ENCODE measurements around the gene DHRS13.
"Not testable (repeated sequence)": the region's sequence is repeated elsewhere in the genome, so short reads cannot be mapped to it uniquely, and the experiment has no call there.

DHRS13 gene

GRCh38 chr17:28906706-28907438, 4.0 kb upstream of the DHRS13 start:
- Histone ChIP-seq H3K4me1 (no peaks in the 10 kb centered on the region), H2AFZ (no peak overlapping the region), H3K27me3 (ENCODE audit: control insufficient read depth, insufficient read depth, low read length) (no peaks in the 10 kb centered on the region), H3K36me3 (ENCODE audit: control insufficient read depth, insufficient read depth, low read length) (no peaks in the 10 kb centered on the region), H3K4me2 (ENCODE audit: low read length) (no peak overlapping the region), H3K9me3 (ENCODE audit: control insufficient read depth, low read length) (no peaks in the 10 kb centered on the region), H3K27ac (no peak overlapping the region), H3K9ac (no peak overlapping the region), H3K4me3 (ENCODE audit: low read depth, low read length) (no peak overlapping the region), H3K79me2 (peaks cover 6% of the 10 kb centered on the region)
- TF ChIP-seq, protein P1, sequence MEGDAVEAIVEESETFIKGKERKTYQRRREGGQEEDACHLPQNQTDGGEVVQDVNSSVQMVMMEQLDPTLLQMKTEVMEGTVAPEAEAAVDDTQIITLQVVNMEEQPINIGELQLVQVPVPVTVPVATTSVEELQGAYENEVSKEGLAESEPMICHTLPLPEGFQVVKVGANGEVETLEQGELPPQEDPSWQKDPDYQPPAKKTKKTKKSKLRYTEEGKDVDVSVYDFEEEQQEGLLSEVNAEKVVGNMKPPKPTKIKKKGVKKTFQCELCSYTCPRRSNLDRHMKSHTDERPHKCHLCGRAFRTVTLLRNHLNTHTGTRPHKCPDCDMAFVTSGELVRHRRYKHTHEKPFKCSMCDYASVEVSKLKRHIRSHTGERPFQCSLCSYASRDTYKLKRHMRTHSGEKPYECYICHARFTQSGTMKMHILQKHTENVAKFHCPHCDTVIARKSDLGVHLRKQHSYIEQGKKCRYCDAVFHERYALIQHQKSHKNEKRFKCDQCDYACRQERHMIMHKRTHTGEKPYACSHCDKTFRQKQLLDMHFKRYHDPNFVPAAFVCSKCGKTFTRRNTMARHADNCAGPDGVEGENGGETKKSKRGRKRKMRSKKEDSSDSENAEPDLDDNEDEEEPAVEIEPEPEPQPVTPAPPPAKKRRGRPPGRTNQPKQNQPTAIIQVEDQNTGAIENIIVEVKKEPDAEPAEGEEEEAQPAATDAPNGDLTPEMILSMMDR (IDR thresholded peaks at IDR 0.05): no peak

DNA sequence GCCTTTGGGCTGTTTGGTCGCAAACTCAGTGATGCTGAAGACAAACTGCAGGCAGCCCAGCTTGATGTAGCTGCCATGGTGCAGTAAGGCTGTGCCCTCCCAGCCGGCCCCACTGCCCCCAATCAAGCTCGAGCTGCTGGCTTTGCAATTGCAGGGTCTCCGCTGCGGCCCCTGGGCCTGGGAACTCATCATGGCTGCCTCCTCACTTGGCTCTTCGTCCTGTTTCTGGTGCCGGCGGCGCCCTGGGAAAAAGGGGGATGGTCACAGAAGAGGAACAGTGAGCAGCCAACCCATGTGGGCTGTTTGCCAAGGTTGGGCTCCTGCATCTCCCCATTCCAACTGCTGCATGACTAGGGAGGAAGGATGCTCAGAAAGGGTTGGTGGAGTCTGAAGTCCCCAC, 3.4 kb upstream of the DHRS13 start:
- Histone ChIP-seq H2AFZ (no peak overlapping the region), H3K4me2 (ENCODE audit: low read length) (no peak overlapping the region), H3K9me3 (ENCODE audit: control insufficient read depth, low read length) (no peaks in the 10 kb centered on the region), H3K9ac (no peak overlapping the region), H3K27me3 (ENCODE audit: control insufficient read depth, insufficient read depth, low read length) (no peaks in the 10 kb centered on the region), H3K79me2 (peaks cover 6% of the 10 kb centered on the region), H3K27ac (no peak overlapping the region), H3K4me1 (peaks cover 2% of the 10 kb centered on the region), H3K36me3 (ENCODE audit: control insufficient read depth, insufficient read depth, low read length) (no peaks in the 10 kb centered on the region), H3K4me3 (ENCODE audit: low read depth, low read length) (no peak overlapping the region)
- TF ChIP-seq, protein P1 (IDR thresholded peaks at IDR 0.05): no peak

GRCh38 chr17:28904800-28905199, 1.9 kb upstream of the DHRS13 start:
- Histone ChIP-seq H3K4me2 (ENCODE audit: low read length) (no peak overlapping the region), H3K9ac (no peak overlapping the region), H3K27me3 (ENCODE audit: control insufficient read depth, insufficient read depth, low read length) (no peaks in the 10 kb centered on the region)

GRCh38 chr17:28903546-28903841, 615 bp upstream of the DHRS13 start:
- H3K27ac ChIP-seq; H3K9me3 ChIP-seq (ENCODE audit: control insufficient read depth, low read length); H3K9ac ChIP-seq; H3K4me3 ChIP-seq (ENCODE audit: low read depth, low read length); H3K27me3 ChIP-seq (ENCODE audit: control insufficient read depth, insufficient read depth, low read length); H3K36me3 ChIP-seq (ENCODE audit: control insufficient read depth, insufficient read depth, low read length); H3K79me2 ChIP-seq; H3K4me1 ChIP-seq; H3K4me2 ChIP-seq (ENCODE audit: low read length); H2AFZ ChIP-seq: not testable (repeated sequence)

More at GRCh38 chr17:28904800-28905199, 1.9 kb upstream of the DHRS13 start:
- Histone ChIP-seq H3K27ac (no peak overlapping the region), H3K4me3 (ENCODE audit: low read depth, low read length) (no peak overlapping the region), H3K9me3 (ENCODE audit: control insufficient read depth, low read length) (no peaks in the 10 kb centered on the region), H3K36me3 (ENCODE audit: control insufficient read depth, insufficient read depth, low read length) (no peaks in the 10 kb centered on the region), H3K79me2 (peaks cover 7% of the 10 kb centered on the region), H2AFZ (no peak overlapping the region), H3K4me1 (peaks cover 2% of the 10 kb centered on the region)
- TF ChIP-seq, protein P1 (IDR thresholded peaks at IDR 0.05): no peak

DNA sequence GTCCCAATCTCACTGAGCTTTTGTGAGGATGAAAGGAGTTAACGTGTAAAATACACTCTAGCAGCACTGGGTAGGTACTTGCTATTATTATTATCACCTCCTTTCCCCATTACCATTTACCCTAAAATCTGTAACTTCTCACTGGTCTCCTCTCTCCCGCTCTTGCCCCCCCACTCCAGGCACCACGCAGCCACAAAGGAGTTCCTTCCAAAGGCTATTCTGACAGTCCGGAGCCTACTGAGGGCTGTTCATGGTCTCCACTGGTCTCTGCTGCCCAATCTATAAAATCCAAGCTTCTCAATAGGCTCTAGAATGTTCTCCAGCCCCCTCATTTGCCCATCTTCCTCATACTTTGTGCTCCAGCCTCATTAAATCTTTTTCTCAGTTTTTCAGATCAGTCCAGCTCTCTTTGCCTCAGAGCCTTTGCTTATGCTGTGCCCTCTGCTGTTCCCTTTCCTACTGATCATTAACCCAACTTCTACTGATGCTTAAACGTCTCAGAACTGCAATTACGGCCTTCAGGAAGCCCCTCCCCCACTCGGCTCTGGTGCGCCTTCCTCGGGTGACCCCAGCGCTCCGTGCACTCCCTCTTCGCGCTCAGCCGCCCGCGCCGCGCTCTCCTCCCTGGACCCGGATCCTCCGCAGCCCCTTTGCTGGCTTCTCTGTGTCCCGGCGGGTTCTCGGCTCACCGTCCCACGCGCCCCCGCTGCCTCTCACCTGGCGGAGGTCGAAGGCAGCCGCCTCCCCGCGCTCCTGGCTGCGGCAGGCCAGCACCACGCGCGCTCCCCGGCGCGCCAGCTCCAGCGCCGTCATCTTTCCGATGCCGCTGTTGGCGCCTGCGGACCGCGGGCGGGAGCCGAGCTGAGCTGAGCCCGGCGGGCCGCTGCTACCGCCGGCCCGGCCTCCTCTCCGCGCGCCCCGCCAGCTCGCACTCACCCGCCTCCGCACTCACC, 737 bp downstream of the DHRS13 start:
- Histone ChIP-seq H3K4me3 (ENCODE audit: low read depth, low read length) (peak overlapping the region; percentile 63), H3K9ac (peak overlapping the region; percentile 21), H3K9me3 (ENCODE audit: control insufficient read depth, low read length) (no peaks in the 10 kb centered on the region), H3K36me3 (ENCODE audit: control insufficient read depth, insufficient read depth, low read length) (no peaks in the 10 kb centered on the region), H3K4me2 (ENCODE audit: low read length) (peak overlapping the region; percentile 84), H3K79me2 (peaks cover 7% of the 10 kb centered on the region), H2AFZ (peak overlapping the region; percentile 85), H3K4me1 (peaks cover 4% of the 10 kb centered on the region), H3K27ac (peak overlapping the region; percentile 72), H3K27me3 (ENCODE audit: control insufficient read depth, insufficient read depth, low read length) (no peaks in the 10 kb centered on the region)
- TF ChIP-seq, protein P1 (IDR thresholded peaks at IDR 0.05): no peak

Measured in parathyroid adenoma (tissue), 2 donors.